PC-3 (cell line): ENCODE measurements around the gene SAP30L. TPM values are rescaled to one million over a fixed set of nuclear protein-coding genes. Genes with fewer than 3 reads are reported as not detected.

Source experiments
- ATAC-seq: fragments of 200-7000 bp; cut with Tn5 transposase; 2 replicates; pipeline ENCODE4 v1.9.1; 2020; ENCODE audit warnings: mild to moderate bottlenecking, moderate library complexity
- BruUV-seq: library from RNA; stranded (reverse); fragments of 400-500 nt; replicated peaks from 2 replicates; lab custom pipeline; 2021; lab: Mats Ljungman, UMichigan
- CTCF ChIA-PET: fragments of 300-600 bp; sonication (Branson Sonifier 250); formaldehyde crosslinking; loops from one replicate; lab custom pipeline; 2022; ENCODE audit warnings: antibody characterized with exemption; lab: Charles Lee
- POLR2A ChIA-PET: fragments of 300-600 bp; sonication (Branson Sonifier 250); formaldehyde crosslinking; loops from one replicate; lab custom pipeline; 2022; ENCODE audit warnings: antibody characterized with exemption; ENCODE audit not compliant: unreplicated experiment; lab: Charles Lee
- DNase-seq: peaks from one replicate; pipeline ENCODE4 v3.0.0-alpha.2; 2015
- H2AFZ ChIP-seq: fragments of 300-600 bp; sonication (generic); 2 replicates; pipeline ENCODE4 v1.6.0; 2016; ENCODE audit warnings: antibody characterized with exemption, low read length
- H3F3A ChIP-seq: fragments of 300-600 bp; sonication (generic); one replicate; pipeline ENCODE4 v1.6.0; 2017; ENCODE audit warnings: antibody characterized with exemption, low read length, control low read depth, mild to moderate bottlenecking; ENCODE audit not compliant: unreplicated experiment
- H3K27ac ChIP-seq: fragments of 300-600 bp; sonication (generic); 2 replicates; pipeline ENCODE4 v1.5.1; 2016; ENCODE audit warnings: mild to moderate bottlenecking, low read length
- H3K27me3 ChIP-seq: fragments of 300-600 bp; sonication (generic); 2 replicates; pipeline ENCODE4 v1.6.1; 2016; ENCODE audit warnings: low read length, mixed read lengths
- H3K36me3 ChIP-seq: fragments of 300-600 bp; sonication (generic); 2 replicates; pipeline ENCODE4 v1.6.1; 2016; ENCODE audit warnings: low read depth, mixed run types, low read length, mixed read lengths
- H3K4me1 ChIP-seq: fragments of 300-600 bp; sonication (generic); 2 replicates; pipeline ENCODE4 v1.5.1; 2016; ENCODE audit warnings: low read length; ENCODE audit not compliant: insufficient read depth
- H3K4me2 ChIP-seq: fragments of 300-600 bp; sonication (generic); 2 replicates; pipeline ENCODE4 v1.6.0; 2016; ENCODE audit warnings: low read length
- H3K4me3 ChIP-seq: fragments of 300-600 bp; sonication (generic); 2 replicates; pipeline ENCODE4 v1.5.1; 2016; ENCODE audit warnings: mild to moderate bottlenecking, low read length, mixed read lengths
- H3K79me2 ChIP-seq: fragments of 300-600 bp; sonication (generic); 2 replicates; pipeline ENCODE4 v1.6.1; 2017; ENCODE audit warnings: low read length, mixed read lengths
- H3K9ac ChIP-seq: fragments of 300-600 bp; sonication (generic); 2 replicates; pipeline ENCODE4 v1.6.0; 2016; ENCODE audit warnings: mild to moderate bottlenecking, low read length
- H3K9me2 ChIP-seq: fragments of 300-600 bp; sonication (generic); replicated peaks from 2 replicates; pipeline ENCODE4 v1.6.1; 2016; ENCODE audit warnings: mixed run types, low read length, mixed read lengths
- H3K9me3 ChIP-seq: fragments of 300-600 bp; sonication (generic); 2 replicates; pipeline ENCODE4 v1.6.1; 2016; ENCODE audit warnings: low read length, mixed read lengths
- H4K20me1 ChIP-seq: fragments of 300-600 bp; sonication (generic); 2 replicates; pipeline ENCODE4 v1.6.1; 2016; ENCODE audit warnings: low read length, mixed read lengths
- EZH2 ChIP-seq: fragments of 300-600 bp; sonication (generic); IDR thresholded peaks from one replicate; pipeline ENCODE4 v1.6.1; 2017; ENCODE audit warnings: antibody characterized with exemption, mild to moderate bottlenecking, low read length; ENCODE audit not compliant: unreplicated experiment
- EZH2phosphoT487 ChIP-seq: fragments of 300-600 bp; sonication (generic); IDR thresholded peaks from 2 replicates; pipeline ENCODE4 v1.6.1; 2018; ENCODE audit warnings: mild to moderate bottlenecking, antibody characterized with exemption, low read length, borderline replicate concordance
- intact Hi-C: fragments of 100-400 bp; cut with micrococcal nuclease; formaldehyde crosslinking; loops from 2 replicates; pipeline ENCODE4 v1.9.0; 2023
- total RNA-seq: library from RNA; depleted of rRNA; stranded (reverse); fragments of >200 nt; gene quantifications from 2 replicates; pipeline ENCODE4 v1.2.3, GENCODE V29; 2014
- TF ChIP-seq, protein P1 (sequence below): fragments of 300-600 bp; sonication (generic); conservative IDR thresholded peaks from 2 replicates; pipeline ENCODE4 v1.5.1; 2017; ENCODE audit warnings: antibody characterized with exemption, low read depth, mild to moderate bottlenecking, low read length

SAP30L gene
- total RNA-seq, 1 experiment from 2014 or later: 36.0 TPM

DNA sequence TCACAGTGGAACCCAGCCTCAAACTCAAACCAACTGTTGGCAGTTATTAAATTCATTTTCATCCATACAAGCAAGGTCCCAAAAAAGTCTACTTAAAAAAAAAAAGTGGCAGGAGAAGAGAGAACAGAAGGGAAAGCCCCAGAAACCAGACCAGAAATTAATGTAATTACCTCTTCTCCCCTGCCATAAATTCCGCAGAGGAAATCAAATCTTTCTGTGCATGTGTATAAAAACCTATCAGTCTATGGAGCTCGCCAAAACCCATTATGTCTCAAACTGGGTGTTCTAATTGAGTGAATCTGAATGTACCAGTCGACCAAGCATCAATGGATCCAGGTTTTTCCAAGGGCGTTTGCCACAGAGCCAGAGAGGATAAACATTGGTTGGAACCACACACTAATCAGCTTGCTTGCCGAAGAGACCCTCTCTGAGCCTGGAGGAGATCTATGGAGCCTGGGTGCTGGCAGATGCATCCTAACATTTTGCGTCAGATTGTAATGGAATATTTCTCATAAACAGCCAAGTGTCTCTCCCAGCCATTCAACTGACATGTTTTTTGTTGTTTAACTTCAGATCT, 40.1 kb downstream of the SAP30L start:
- no peak overlapping the region for H3K9ac ChIP-seq
- no peaks in the 10 kb centered on the region for H3K36me3 ChIP-seq
- no peak for TF ChIP-seq EZH2phosphoT487
- TF ChIP-seq EZH2: no peak
- TF ChIP-seq, protein P1, sequence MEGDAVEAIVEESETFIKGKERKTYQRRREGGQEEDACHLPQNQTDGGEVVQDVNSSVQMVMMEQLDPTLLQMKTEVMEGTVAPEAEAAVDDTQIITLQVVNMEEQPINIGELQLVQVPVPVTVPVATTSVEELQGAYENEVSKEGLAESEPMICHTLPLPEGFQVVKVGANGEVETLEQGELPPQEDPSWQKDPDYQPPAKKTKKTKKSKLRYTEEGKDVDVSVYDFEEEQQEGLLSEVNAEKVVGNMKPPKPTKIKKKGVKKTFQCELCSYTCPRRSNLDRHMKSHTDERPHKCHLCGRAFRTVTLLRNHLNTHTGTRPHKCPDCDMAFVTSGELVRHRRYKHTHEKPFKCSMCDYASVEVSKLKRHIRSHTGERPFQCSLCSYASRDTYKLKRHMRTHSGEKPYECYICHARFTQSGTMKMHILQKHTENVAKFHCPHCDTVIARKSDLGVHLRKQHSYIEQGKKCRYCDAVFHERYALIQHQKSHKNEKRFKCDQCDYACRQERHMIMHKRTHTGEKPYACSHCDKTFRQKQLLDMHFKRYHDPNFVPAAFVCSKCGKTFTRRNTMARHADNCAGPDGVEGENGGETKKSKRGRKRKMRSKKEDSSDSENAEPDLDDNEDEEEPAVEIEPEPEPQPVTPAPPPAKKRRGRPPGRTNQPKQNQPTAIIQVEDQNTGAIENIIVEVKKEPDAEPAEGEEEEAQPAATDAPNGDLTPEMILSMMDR: no peak
- ChIA-PET CTCF (no interaction called here), POLR2A (no interaction called here)
- no TSS peak for BruUV-seq
- no peak for DNase-seq
- H3K4me2 ChIP-seq: no peak overlapping the region
- H3K27me3 ChIP-seq: peaks cover 86% of the 10 kb centered on the region
- no peak overlapping the region for H3K27ac ChIP-seq
- no peak overlapping the region for H2AFZ ChIP-seq
- no peaks in the 10 kb centered on the region for H3K79me2 ChIP-seq
- H3K9me2 ChIP-seq: no peaks in the 10 kb centered on the region
- H3K4me1 ChIP-seq: no peaks in the 10 kb centered on the region
- no peaks in the 10 kb centered on the region for H3F3A ChIP-seq
- no peaks in the 10 kb centered on the region for H4K20me1 ChIP-seq
- no peak for ATAC-seq
- H3K4me3 ChIP-seq: no peak overlapping the region
- intact Hi-C loops: no loop called here
- H3K9me3 ChIP-seq: no peaks in the 10 kb centered on the region

DNA sequence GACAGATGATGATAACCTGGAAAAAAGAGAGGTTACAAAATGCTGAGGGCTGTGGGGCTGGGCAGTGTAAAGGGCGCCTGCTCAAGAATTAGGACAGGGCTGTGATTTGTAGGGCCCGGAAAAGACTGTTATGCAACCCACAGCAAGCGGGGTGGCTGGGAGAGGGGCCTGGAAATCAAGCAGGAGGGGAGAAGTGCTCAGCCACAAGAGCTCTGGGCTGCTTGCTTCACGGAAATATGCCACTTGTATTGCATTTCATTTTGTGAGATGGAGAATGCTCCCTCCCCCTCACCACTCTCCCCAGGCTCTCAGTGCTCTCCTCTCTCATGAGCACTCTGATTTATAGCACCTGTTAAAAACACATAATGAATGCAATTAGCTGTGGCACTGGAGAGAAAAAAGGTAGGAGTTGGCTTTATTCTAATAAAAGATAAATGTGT, 40.6 kb downstream of the SAP30L start:
- Histone ChIP-seq H3K4me2 (no peak overlapping the region), H3K4me1 (no peaks in the 10 kb centered on the region), H4K20me1 (no peaks in the 10 kb centered on the region), H3K4me3 (no peak overlapping the region), H2AFZ (no peak overlapping the region), H3K27me3 (peaks cover 81% of the 10 kb centered on the region), H3K27ac (no peak overlapping the region), H3K9ac (no peak overlapping the region), H3K9me2 (no peaks in the 10 kb centered on the region), H3K36me3 (no peaks in the 10 kb centered on the region), H3F3A (no peaks in the 10 kb centered on the region), H3K9me3 (no peaks in the 10 kb centered on the region), H3K79me2 (no peaks in the 10 kb centered on the region)
- no peak for DNase-seq
- CTCF ChIA-PET: no interaction called here
- intact Hi-C loops: no loop called here
- POLR2A ChIA-PET: no interaction called here
- TF ChIP-seq EZH2 (no peak), EZH2phosphoT487 (no peak)
- TF ChIP-seq, protein P1: no peak
- BruUV-seq: no TSS peak
- no peak for ATAC-seq

DNA sequence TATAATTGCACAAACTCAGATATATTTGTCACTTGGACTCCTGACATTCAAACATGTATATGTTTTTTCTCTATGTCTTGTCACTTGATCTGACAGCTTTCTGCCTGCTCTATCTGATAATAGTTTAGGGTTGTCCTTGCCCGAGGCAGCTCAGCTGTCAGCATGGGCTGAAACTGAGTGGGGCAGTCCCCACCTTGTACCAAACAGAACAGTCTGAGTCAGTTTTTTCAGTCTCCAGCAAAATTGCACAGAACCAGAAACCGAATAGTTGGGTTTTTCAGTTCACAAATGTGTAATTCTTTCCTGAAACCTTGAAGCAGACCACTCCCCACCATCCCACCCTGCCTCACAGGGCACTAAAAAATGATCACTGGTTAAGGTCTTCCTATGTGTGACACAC, 41.7 kb downstream of the SAP30L start:
- CTCF ChIA-PET: no interaction called here

More for the DNA sequence above, 41.7 kb downstream of the SAP30L start:
- no peaks in the 10 kb centered on the region for H3K9me3 ChIP-seq
- intact Hi-C loops: no loop called here
- H3K4me3 ChIP-seq: no peak overlapping the region
- H3K27me3 ChIP-seq: peaks cover 70% of the 10 kb centered on the region
- DNase-seq (no peak), ATAC-seq (no peak)
- no peaks in the 10 kb centered on the region for H3K9me2 ChIP-seq
- TF ChIP-seq EZH2phosphoT487 (no peak), EZH2 (no peak)
- TF ChIP-seq, protein P1: no peak
- no peak overlapping the region for H3K9ac ChIP-seq
- no peak overlapping the region for H3K4me2 ChIP-seq
- H4K20me1 ChIP-seq: no peaks in the 10 kb centered on the region
- POLR2A ChIA-PET: no interaction called here
- BruUV-seq: no TSS peak
- H2AFZ ChIP-seq: no peak overlapping the region
- H3F3A ChIP-seq: no peaks in the 10 kb centered on the region
- H3K4me1 ChIP-seq: no peaks in the 10 kb centered on the region
- H3K27ac ChIP-seq: no peak overlapping the region
- H3K36me3 ChIP-seq: no peaks in the 10 kb centered on the region
- H3K79me2 ChIP-seq: no peaks in the 10 kb centered on the region
